GM19372 (cell line): ENCODE measurements around the gene DENND4A.
"Not testable (repeated sequence)": the region's sequence is repeated elsewhere in the genome, so short reads cannot be mapped to it uniquely, and the experiment has no call there.

ENCODE experiments used
- ATAC-seq: cut with Tn5 transposase; IDR thresholded peaks from one replicate; pipeline ENCODE4 v1.9.1; 2021; ENCODE audit warnings: mild to moderate bottlenecking, low read depth, moderate library complexity; ENCODE audit not compliant: unreplicated experiment

DENND4A gene

DNA sequence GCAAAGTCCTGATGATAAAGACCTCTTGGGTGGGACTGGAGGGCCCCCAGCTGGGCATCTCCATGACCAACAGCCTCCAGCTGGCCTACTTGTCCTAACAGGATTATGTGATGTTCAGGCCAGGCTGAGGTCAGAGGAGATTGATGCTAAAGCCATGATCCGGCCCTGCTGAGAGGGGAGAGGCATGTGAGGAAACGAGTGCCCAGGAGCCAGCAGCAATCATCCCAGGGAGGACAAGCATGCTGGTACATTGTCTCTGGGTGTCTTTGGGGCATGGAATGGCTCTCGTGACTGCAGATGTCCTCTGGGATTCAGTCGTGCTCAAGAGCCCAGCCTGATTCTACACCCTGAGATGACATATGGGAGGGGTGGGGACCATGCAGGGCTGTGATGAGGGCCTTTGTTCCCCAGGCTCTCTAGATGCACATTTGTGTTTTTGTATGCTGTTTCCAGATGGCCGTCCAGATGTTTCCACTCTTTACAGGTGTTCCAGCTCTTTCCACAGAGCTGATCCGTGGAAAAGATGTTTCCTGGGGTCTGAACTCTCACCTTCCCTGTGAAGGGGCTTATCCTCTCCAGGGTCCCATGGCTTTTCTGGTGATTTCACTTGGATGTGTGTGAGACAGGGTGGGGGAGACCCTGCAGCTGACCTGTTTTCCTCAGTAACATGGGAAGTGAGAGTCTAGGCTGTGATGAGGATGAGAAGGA, 150.2 kb downstream of the DENND4A start:
- ATAC-seq: no peak

DNA sequence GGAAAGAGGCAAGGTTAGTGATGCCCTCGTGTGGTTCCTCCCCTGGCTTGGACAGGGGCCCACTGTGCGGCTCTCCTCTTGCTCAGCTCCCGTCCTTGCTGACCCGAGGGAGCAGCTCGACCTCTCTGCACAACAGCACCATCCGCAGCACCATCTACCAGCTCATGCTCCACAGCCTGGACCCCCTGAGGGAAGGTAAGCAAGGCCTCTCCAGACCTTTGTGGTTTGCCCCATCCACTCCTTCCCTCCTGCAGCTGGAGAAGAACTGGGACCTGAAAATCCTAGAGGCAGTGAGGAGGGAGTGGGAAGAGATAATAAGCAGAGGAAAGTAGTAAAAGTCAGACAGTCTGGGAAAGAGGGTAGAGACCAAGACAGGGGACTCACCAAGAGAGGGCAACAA, 152.6 kb downstream of the DENND4A start:
- no peak for ATAC-seq

GRCh38 chr15:65638681-65639089, 153.4 kb downstream of the DENND4A start:
- ATAC-seq: no peak

DNA sequence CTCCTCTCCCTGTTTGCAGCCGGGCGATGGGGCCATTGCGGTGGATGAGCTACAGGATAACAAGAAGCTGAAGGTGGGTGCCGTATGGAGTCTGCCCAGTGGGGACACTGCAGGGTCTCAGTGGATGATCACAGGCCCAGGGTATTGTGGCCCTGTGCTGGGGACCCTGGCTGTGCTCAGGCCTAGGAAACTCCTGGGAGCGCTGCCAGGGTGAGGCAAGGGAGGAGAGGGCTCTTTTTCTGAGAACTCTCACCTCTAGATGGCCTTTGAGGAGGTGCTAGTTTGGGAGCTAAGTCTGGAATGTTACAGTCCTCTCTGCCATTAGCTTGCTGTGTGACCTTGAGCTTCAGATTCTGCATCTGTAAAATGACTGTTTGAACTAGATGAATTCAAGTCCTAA, 154.0 kb downstream of the DENND4A start:
- no peak for ATAC-seq

GRCh38 chr15:65634356-65634755, 157.7 kb downstream of the DENND4A start:
- ATAC-seq: no peak

GRCh38 chr15:65633752-65634151, 158.3 kb downstream of the DENND4A start:
- ATAC-seq: no peak

- ATAC-seq: no peak
Measured at GRCh38 chr15:65632780-65633375, 159.2 kb downstream of the DENND4A start.

GRCh38 chr15:65631503-65631902, 160.6 kb downstream of the DENND4A start:
- no peak for ATAC-seq

DNA sequence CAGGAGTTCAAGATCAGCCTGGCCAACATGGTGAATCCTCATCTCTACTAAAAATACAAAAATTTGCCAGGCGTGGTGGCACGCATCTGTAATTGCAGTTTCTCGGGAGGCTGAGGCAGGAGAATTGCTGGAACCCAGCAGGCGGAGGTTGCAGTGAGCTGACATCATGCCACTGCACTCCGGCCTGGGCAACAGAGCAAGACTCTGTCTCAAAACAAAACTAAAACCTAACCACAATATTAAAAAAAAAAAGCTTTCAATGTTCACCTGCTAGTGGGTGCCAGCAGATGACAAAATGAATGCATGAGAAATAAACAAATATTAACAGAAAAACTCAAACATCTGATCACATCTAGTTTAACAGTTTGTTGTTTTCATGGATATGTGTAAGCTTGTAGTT, 161.3 kb downstream of the DENND4A start:
- no peak for ATAC-seq

DNA sequence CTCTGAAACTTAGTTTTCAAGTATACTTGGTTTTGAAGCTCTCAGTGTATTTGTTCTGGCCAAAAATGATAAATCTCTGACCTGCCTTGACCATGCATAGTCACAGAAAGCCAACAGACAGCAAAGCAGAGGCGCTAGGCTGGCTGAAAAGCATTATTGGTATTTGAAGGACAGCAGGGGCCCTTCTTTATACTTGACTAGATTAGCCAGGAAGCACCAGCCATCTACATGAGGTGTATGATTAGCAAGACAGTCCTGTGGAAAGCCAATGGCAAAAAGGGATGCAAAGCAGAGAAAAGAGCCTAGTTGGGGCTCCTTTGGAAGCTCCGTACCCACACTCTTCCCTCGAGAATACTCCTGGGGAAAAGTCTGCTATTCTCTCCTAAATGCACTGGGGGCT, 162.5 kb downstream of the DENND4A start:
- no peak for ATAC-seq

- ATAC-seq: no peak
Measured at GRCh38 chr15:65626856-65627255, 165.2 kb downstream of the DENND4A start.

GRCh38 chr15:65623103-65623502, 169.0 kb downstream of the DENND4A start:
- ATAC-seq: no peak

DNA sequence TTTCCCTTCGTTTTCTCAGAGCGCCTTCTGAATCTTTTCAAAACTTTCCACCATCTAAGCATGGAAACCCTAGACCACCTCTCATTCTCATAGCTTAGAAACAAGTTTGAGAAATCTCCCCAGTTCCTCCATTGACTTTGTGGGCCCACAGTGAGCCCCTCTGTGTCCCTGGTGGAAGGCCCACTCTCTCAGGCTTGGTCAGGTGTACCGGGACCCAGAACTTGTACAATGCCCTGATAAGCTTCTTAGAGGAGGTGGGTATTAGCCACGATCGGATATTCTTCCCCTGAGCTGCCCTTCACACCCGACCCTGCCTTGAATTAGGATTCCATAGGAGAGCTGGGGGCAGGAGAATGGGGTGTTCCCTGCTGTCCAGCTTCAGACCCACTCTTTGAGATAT, 170.5 kb downstream of the DENND4A start, which contains the start of gene SLC24A1:
SLC24A1 (plus strand) TSS at position 301 of the 400 bp plus-strand sequence. CDS start 2,143 bp downstream, outside the sequence.
- no peak for ATAC-seq

- no peak for ATAC-seq
Measured at GRCh38 chr15:65620833-65621232, 171.3 kb downstream of the DENND4A start.

DNA sequence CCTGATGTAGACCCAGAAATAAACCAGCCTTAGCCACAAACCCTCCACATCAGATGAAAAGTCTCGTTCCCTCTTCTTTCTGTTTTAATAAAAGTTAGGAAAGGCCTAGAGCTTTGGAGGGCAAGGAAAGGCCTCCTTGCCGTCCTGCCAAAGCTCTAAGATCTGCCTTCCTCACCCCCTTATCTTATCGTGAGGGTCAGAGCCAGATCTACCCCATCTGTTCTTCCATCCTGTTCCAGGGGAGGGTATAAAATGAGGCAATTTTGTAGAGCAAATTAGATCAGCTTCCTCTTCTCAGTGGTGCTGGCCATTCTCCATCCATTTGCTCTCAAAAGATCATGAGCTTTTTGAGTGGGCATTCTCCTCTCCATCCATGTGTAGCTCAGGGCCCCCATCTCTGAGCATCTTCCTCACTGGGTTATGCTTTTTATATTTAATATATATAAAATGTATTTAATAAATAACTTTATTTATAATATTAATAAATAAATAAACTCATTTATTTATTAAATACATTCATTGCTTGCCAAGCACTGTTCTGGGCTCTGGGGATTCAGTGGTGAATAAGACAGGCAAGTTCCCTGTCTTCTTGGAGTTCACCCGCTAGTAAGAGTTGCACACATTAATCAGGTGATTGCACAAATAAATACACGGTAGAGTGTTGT, 172.3 kb downstream of the DENND4A start:
- ATAC-seq: no peak

DNA sequence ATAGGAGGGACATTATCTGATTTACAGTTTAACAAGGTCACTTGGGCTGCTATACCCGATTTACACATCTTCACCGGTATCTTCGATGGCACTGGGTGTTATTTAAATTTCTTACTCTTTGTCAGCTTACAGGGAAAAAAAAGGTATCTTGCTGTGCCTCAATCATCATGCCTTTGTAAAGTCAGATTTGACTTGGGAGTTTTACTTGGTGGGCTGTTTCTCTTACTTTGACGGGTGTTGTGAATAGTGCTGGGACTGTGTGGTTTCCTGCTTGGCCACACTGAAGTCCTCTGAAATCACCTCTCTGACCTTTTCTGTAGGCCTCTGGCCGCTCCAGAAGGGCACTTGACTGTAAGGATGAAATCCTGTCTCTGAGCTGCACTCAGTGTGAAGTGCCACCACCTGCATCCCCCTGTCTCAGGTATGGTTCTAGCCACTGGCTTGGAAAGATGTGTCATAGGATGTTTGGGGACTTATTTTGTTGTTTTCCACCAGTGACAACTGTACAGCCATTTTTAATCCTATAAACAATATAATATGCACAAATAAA, 173.5 kb downstream of the DENND4A start:
- ATAC-seq: no peak

DNA sequence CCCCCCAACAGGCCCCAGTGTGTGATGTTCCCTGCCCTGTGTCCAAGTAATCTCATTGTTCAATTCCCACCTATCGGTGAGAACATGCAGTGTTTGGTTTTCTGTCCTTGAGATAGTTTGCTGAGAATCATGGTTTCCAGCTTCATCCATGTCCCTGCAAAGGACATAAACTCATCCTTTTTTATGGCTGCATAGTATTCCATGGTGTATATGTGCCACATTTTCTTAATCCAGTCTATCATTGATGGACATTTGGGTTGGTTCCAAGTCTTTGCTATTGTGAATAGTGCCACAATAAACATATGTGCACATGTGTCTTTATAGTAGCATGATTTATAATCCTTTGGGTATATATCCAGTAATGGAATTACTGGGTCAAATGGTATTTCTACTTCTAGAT, 176.2 kb downstream of the DENND4A start:
- not testable (repeated sequence) for ATAC-seq

DNA sequence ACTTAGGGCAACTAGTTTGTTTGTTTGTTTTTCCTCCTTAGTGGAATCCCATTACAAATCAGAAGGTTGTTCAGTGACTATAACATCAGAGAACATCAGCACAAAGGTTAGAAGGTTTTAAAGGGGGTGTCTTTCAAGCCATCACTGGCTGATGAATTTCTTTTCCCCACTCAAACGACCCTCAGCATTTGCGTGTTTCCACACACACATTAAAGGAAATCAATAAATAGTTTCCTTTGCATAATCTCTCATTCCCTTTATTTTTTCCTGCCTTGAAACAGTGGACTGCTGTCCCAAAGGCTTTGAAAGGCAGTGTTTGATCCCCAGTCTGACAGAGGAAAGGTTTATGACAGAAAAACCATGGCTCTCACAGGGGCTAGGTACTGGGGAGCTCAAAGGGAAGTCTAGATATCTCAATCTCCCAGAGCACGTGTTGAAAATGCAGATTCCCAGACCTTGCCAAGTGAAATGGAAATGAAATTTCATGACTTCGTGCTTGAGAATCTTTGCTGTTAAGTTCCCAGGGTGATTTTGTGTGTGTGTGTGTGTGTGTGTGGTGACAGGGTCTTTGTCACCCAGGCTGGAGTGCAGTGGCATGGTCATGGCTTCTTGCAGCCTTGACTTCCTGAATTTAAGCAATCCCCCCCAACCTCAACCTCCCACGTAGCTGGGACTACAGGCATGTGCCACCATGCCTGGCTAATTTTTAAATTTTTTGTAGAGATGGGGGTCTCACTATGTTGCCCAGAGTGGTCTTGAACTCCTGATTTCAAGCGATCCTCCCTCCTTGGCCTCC, 178.9 kb downstream of the DENND4A start:
- ATAC-seq: no peak

DNA sequence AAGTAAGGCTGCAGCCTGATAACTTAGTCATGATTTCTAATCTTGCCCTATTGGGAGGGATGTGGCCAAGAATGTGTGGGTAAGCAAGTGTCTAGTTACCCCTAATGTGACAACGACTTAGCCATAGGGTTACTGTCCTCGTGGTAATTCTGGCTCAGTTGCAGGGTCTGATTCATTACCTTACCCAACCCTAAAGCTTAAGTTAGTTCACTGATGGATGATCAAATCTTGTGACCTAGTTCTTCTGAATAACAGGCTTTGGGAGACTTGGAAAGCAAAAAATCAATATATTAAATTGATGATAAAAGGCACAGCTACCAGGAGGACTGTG, 179.5 kb downstream of the DENND4A start:
- no peak for ATAC-seq

- no peak for ATAC-seq
Measured at GRCh38 chr15:65611888-65612615, 180.0 kb downstream of the DENND4A start.
